ENCODE results near the gene RTN1.
"Not testable (repeated sequence)": the region's sequence is repeated elsewhere in the genome, so short reads cannot be mapped to it uniquely, and the experiment has no call there.

RTN1 gene

DNA sequence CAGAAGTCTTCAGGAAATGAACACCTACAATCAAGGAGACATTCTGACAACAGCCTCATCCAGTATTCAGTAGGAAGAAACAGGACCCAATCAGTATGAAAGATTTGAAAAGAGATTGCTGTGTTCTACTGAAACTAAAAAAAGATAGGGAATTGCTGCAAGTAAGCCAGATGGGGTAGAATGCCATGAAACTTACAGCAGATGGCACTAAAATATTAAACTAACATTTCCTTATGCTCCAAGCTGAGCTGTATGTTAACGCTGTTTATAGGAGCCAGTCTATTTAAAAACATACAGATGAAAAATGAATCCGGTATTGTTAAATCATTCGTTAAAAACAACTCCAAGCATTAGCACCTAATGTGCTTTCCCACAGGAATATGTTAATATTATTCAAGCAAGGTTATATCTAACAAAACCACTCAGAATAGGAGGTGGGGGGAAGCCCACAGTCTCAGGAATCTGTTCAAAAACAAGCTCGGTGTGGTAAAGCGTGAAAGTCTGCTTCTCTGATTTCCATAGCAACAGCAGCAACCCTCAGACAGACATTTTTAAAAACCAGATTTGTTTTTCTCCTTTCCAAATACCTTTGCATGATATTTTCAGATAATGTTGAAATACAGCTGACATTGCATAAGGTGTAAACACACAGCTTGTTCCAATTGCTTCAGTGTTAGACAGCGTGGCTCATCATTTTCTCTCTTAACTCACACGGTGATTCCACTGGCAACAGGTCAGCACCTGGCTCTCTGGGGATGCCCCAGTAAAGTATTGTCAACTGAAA, 162.6 kb downstream of the RTN1 start:
- DNase-seq: peak in 6 of 56 donors; percentile 5 to 45 (median 31)

GRCh38 chr14:59705866-59706265, 164.7 kb downstream of the RTN1 start:
- no peak for DNase-seq

- no peak for DNase-seq
Observed at GRCh38 chr14:59705245-59705644, 165.3 kb downstream of the RTN1 start.

DNA sequence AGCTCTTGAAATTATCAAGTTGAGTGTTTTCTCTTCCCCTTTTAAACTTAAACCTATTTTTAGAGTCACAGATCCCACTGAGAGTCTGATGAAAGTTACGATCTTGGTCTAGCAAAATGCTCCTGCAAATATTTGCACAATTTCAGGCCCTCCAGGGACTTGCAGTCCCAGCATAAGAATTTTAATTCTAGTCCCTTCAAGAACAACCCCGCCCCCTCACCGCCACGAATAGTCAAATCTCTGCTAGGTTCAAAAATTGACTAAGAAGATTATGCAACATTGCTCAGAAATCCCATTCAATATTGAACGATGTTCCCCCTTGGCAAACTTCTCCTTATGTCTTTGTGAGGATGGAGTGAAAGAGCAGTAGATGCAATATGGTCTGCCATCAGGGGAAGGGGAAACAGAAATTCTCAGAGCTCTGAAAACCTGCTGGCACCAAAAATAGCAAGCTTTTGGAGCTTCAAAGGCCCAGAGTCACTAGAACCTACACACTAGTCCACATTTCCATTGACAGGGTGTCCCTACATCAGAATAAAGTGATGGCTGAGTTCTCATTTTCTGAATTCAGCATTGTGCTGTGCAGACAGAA, 166.4 kb downstream of the RTN1 start:
- peak in 15 of 56 donors; percentile 3 to 66 (median 15) for DNase-seq

DNA sequence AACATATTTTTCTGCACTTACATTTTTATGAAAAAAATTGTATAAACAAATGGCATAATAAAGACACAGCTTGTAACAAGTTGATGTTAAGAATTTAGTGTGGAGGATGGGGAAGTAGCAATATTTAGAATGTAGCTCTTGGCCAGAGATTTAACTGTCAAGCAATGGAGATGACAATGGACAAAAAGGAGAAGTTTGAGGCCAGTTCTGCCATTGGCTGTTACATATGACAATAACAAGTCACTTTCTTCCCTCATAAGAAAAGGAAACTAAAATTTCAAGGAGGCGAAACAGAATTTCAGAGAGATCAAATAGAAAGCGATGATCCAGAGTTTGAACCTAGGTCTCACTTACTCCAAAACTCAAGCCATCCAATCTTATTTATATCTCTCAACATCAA, 171.1 kb downstream of the RTN1 start:
- no peak for DNase-seq

GRCh38 chr14:59698793-59699192, 171.8 kb downstream of the RTN1 start:
- no peak for DNase-seq

DNA sequence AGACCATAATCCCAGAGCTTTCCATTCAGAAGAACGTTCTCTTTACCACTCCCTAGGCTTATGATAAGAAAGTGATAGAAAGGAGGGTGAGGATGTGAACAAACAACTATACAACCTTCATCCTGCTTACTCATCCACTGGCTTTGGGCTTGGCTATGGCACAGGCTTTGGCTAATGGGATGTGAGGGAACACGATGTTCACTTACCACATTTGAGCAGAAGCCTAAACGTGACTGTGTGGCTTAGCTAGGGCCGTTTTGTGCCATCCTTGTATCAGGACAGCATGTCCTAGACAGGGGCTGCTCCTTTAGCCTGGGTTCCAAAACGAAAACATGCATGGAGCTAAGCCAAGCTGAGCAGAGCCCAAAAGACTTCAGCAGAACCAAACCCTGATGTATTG, 175.4 kb downstream of the RTN1 start:
- no peak for DNase-seq

GRCh38 chr14:59691266-59691665, 179.3 kb downstream of the RTN1 start:
- DNase-seq: no peak

DNA sequence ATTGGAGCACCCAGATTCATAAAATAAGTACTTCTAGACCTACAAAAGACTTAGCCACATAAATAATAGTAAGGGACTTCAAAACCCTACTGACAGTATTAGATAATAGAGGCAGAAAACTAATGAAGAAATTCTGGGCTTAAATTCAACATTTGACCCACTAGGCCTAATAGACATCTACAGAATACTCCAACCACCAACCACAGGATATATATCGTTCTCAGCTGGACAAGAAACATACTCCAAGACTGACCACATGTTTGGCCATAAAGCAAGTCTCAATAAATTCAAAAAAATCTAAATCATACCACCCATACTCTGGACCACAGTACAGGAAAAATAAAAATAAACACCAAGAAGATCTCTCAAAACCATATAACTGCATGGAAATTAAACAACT, 180.2 kb downstream of the RTN1 start:
- no peak for DNase-seq

GRCh38 chr14:59688224-59689170, 182.1 kb downstream of the RTN1 start:
- DNase-seq: peak in 13 of 56 donors; percentile 2 to 57 (median 14)

GRCh38 chr14:59687663-59688062, 182.9 kb downstream of the RTN1 start:
- no peak for DNase-seq

DNA sequence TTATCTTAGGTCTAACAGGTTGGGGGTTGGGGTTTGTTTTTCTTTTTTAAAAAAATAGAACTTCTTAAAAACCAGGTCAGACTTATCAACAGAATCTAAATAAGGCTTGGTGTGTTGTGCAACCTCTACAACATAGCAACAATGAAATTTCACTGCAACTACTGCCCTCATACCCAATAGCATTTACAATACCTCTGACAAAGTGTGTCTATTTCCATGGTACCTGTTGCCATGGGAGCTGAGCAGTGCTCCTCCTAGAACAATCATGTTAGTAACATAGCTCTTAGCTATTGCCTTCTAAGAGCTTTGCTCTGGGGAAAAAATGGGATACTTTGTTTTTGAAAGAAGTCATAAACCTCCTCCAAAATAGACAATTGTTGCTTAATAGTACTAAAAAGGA, 190.7 kb downstream of the RTN1 start:
- DNase-seq: peak in 14 of 56 donors; percentile 2 to 64 (median 34)

DNA sequence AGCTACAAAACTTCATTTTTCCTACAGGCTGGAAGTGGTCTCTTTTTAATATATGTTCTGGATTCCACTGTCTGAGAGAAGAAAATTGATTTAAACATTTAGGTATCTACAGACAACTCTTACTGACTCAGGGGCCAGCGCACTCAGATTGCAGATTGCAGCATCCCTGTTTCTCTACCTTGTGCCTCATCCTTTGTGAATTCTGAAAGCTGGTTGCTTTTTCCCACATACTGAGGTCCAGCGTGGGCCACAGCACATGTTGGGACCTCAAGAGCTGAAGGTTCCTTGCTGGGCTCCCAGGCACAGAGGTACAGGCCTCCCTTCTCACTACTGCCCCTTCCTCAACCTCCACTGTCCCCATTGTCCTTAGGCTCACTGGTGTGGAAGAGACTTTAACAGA, 192.2 kb downstream of the RTN1 start:
- no peak for DNase-seq

- DNase-seq: peak in 2 of 56 donors; percentile 1 to 6
Observed at GRCh38 chr14:59677771-59678231, 192.8 kb downstream of the RTN1 start.

- DNase-seq: no peak
Observed at GRCh38 chr14:59675394-59675793, 195.2 kb downstream of the RTN1 start.

DNA sequence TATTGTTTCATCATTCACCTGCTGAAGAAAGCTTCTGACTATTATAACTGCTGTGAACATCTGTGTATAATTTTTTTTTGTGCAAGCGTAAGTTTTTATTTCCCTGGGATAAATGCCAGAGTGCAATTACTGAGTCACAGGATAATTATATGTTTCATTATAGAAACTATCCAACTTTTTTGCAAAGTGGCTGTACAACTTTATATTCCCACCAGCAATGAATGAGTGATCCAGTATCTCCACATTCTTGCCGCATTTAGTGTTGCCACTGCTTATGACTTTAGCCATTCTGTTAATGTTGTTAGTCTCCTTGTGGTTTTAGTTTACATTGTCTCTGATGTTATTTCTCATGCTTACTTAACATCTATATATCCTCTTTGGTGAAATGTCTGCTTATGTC, 205.8 kb downstream of the RTN1 start:
- no peak for DNase-seq

DNA sequence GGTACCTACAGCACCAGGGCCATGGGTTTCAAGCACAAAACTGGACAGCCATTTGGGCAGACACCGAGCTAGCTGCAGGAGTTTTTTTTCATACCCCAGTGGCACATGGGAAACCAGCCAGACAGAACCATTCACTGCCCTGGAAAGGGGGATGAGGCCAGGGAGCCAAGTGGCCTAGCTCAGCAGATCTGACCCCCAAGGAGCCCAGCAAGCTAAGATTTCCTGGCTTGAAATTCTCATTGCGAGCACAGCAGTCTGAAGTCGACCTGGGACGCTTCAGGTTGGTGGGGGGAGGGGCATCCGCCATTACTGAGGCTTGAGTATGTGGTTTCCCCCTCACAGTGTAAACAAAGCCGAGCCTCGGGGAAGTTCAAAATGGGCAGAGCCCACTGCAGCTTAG, 212.8 kb downstream of the RTN1 start:
- DNase-seq: no peak

GRCh38 chr14:59656473-59656872, 214.1 kb downstream of the RTN1 start:
- no peak for DNase-seq

- DNase-seq: not testable (repeated sequence)
Observed at GRCh38 chr14:59654131-59654530, 216.4 kb downstream of the RTN1 start.

- DNase-seq: not testable (repeated sequence)
Observed at GRCh38 chr14:59646832-59647231, 223.7 kb downstream of the RTN1 start.

GRCh38 chr14:59638885-59639284, 231.7 kb downstream of the RTN1 start:
- no peak for DNase-seq

- DNase-seq: no peak
Observed at GRCh38 chr14:59634617-59635016, 236.0 kb downstream of the RTN1 start.
